ENCODE measurements around the gene LEFTY2.
"Not testable (repeated sequence)": the region's sequence is repeated elsewhere in the genome, so short reads cannot be mapped to it uniquely, and the experiment has no call there.

The LEFTY2 gene

GRCh38 chr1:225941187-225941941, at the start of gene LEFTY2:
Gene LEFTY2, minus strand, starts transcription at chr1:225941220. Its CDS starts 80 bp downstream, at chr1:225941140.
- no peak for DNase-seq (ENCODE audit: low read depth in 2 of 2)

GRCh38 chr1:225987491-225988316, 46.7 kb upstream of the LEFTY2 start:
- DNase-seq (ENCODE audit: low read depth in 2 of 2): peak in 1 of 2 experiments; percentile 20

GRCh38 chr1:225981714-225982113, 40.7 kb upstream of the LEFTY2 start:
- DNase-seq (ENCODE audit: low read depth in 2 of 2): no peak

GRCh38 chr1:225980005-225980836, 39.2 kb upstream of the LEFTY2 start:
- DNase-seq (ENCODE audit: low read depth in 2 of 2): no peak

GRCh38 chr1:225979421-225979820, 38.4 kb upstream of the LEFTY2 start:
- no peak for DNase-seq (ENCODE audit: low read depth in 2 of 2)

- no peak for DNase-seq (ENCODE audit: low read depth in 2 of 2)
Observed at GRCh38 chr1:225977937-225978748, 37.1 kb upstream of the LEFTY2 start.

GRCh38 chr1:225975146-225975545, 34.1 kb upstream of the LEFTY2 start:
- DNase-seq (ENCODE audit: low read depth in 2 of 2): not testable (repeated sequence)

- no peak for DNase-seq (ENCODE audit: low read depth in 2 of 2)
Observed at GRCh38 chr1:225974454-225974853, 33.4 kb upstream of the LEFTY2 start.

GRCh38 chr1:225973158-225973557, 32.1 kb upstream of the LEFTY2 start:
- DNase-seq (ENCODE audit: low read depth in 2 of 2): no peak

GRCh38 chr1:225972344-225973152, 31.5 kb upstream of the LEFTY2 start:
- no peak for DNase-seq (ENCODE audit: low read depth in 2 of 2)

- not testable (repeated sequence) for DNase-seq (ENCODE audit: low read depth in 2 of 2)
Observed at GRCh38 chr1:225970592-225971157, 29.7 kb upstream of the LEFTY2 start.

GRCh38 chr1:225969751-225970150, 28.7 kb upstream of the LEFTY2 start:
- DNase-seq (ENCODE audit: low read depth in 2 of 2): not testable (repeated sequence)

- no peak for DNase-seq (ENCODE audit: low read depth in 2 of 2)
Observed at GRCh38 chr1:225965231-225965630, 24.2 kb upstream of the LEFTY2 start.

GRCh38 chr1:225963735-225964530, 22.9 kb upstream of the LEFTY2 start:
- DNase-seq (ENCODE audit: low read depth in 2 of 2): no peak

- DNase-seq (ENCODE audit: low read depth in 2 of 2): no peak
Observed at GRCh38 chr1:225962440-225962975, 21.5 kb upstream of the LEFTY2 start.

GRCh38 chr1:225961659-225962439, 20.8 kb upstream of the LEFTY2 start:
- no peak for DNase-seq (ENCODE audit: low read depth in 2 of 2)

- no peak for DNase-seq (ENCODE audit: low read depth in 2 of 2)
Observed at GRCh38 chr1:225958041-225958440, 17.0 kb upstream of the LEFTY2 start.

- no peak for DNase-seq (ENCODE audit: low read depth in 2 of 2)
Observed at GRCh38 chr1:225954753-225955152, 13.7 kb upstream of the LEFTY2 start.

All from fibroblast of skin of left quadriceps (primary cell).